Lower leg skin (tissue), 3 donors: ENCODE measurements around the gene ACACA.

Source experiments
- CTCF ChIP-seq, 3 donors: fragments of 450-650 bp; IDR thresholded peaks; one replicate each; pipeline ENCODE4 v1.5.1; 2016; ENCODE audit warnings: antibody characterized with exemption in 3 of 3, mild to moderate bottlenecking in 3 of 3, moderate library complexity in 2 of 3
- POLR2A ChIP-seq, 2 donors: fragments of 450-650 bp; IDR thresholded peaks; one replicate each; pipeline ENCODE4 v1.6.1; 2016 to 2017; ENCODE audit warnings: antibody characterized with exemption in 2 of 2, mild to moderate bottlenecking in 1 of 2, moderate library complexity in 1 of 2

- no peak for TF ChIP-seq CTCF (IDR thresholded peaks at IDR 0.05)
- TF ChIP-seq POLR2A (IDR thresholded peaks at IDR 0.05): no peak
These were observed 115.3 kb downstream of the ACACA start for GRCh38 chr17:37291351-37291750.
